HG02938 (cell line): Measurements from ENCODE around the gene ACAP2.
A peak's percentile ranks its signal among the peaks of the same experiment; 100 is the strongest.
"Not testable (repeated sequence)": the region's sequence is repeated elsewhere in the genome, so short reads cannot be mapped to it uniquely, and the experiment has no call there.

ENCODE experiments used
- ATAC-seq: cut with Tn5 transposase; IDR thresholded peaks from one replicate; pipeline ENCODE4 v1.9.1; 2021; ENCODE audit warnings: mild to moderate bottlenecking, moderate library complexity; ENCODE audit not compliant: unreplicated experiment

ACAP2 gene

DNA sequence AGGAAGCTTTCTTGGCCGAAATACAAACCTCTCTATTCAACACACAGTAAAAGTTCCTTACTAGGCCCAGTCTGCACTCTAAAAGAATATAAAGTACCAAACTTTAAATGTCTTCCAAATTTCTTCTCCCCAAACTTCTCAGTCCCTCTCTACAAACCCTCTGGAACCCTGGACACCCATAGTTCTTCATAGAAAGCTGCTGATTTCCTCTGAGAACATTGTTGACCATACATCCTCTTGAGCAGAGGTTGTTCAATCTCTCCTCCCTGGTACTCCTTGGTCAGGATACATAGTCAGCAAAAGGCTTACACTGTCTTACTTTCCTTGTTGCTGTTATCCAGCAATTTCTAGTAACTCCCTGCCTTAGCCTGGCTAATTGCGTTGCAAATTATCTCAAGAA is 3.1 kb upstream of the ACAP2 start:
- ATAC-seq: no peak

DNA sequence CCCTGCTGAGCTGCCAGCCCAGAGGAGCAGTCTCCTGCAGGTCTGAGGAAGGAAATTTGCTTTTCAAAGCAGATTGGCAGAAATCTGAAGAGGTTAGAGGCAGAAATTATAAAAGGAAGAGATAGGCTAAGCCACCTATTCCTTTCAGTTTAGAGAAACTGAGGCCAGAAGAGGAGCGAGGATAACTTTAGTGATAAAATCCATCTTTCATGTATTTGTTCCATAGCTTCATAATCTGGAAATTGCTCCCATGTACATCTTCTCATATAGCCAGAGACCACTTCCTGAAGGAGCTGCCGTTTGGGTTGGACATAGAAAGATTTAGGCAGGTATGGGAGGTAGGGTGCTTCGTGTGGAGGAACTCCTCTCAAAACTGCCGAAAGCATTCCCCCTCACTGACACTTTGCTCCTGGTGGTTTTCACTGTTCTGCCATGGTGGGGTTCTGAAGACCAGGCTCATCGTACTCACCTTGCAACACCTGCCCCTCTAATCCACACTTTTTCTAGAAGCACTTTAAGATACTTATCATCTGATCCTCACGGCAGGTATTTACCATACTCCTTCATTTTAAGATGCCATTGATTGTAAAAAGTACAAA is 670 bp upstream of the ACAP2 start:
- ATAC-seq: no peak

DNA sequence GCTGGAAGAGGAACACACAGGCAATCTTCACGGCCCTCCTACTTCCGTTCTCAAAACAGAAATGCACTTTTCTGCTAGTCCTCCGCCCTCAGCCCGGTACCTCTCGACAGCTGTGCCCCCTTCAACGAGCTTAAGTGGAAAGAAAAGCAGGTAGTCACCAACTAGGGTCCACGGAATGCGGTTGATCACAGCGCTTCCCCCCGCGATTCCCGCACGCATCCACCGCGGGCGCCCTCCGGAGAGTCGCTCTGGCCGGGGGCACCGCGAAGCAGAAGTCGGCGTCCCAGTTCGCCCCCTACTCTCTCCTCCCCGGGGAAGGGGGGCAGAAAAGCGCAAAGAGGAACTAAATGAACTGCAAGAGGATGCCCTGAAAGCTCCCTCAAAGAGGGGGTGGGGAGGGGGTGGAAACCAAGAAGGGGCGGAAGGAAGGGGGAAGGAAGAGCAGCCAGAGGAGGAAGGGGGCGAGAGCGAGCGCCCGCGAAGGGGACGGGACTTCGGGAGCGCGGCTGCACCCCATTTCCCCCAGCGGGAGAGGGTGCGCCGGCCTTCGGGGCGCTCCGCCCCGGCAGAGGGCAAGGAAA is 738 bp downstream of the ACAP2 start:
- ATAC-seq: peak; percentile 8

DNA sequence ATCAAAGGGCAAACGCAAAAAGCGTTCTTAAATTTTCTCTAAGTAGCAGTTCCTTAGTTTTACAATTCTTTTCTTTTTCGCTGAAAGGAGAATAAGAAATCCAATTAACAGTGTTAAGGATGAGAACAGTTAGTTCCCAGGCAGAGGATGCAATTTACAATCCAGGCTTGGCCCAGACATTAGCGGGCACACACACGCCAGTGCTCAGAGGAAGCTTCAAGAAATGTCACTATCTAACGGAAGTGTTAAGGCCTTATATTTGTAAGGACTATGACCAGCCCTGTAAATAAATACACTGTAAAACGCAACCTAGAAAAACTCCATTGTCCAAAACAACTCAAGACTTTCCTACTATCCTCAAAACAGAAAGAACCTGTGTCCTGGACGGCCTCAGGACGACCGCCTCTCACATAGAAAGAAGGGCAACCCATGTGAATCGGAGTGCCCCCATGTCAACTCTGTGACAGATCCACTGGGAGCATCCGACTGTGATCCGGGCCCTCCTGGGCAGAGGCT is 1.3 kb downstream of the ACAP2 start:
- ATAC-seq: no peak

DNA sequence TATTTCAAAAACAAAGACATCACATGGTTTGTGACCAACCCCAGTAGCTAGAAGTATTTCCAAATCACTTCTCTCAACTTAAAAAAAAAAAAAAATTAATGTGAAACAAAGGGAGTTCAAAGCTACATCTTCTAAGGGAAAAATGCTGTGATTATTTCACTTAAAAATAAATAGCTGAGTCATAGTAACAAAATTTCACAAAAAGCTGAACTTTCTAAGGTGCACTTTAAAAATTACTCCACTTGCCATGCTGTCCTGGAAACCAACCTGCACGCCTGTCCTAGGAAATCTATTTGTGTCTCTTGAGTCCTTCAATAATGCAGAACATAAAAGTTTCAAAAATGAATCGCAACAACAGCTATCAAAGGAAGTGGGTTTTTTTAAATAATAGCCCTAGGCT is 1.8 kb downstream of the ACAP2 start:
- ATAC-seq: no peak

DNA sequence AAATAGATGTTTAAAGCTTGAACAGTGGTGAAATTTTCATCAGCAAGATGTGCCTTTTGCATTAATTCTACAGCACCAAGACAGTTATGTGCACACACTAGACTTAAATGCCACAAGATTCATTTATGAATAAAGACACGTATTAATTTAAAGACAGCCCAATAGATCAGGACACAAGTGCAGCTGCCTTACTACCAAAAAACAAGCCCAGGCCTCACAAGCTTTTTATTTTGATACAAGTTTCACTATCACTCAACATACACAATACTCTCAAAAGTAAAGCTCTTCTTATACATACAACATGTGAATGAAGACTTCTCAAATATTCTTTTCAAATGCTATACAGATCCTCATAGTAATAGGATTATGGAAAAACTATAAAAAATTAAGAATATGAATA is 2.4 kb downstream of the ACAP2 start:
- no peak for ATAC-seq

DNA sequence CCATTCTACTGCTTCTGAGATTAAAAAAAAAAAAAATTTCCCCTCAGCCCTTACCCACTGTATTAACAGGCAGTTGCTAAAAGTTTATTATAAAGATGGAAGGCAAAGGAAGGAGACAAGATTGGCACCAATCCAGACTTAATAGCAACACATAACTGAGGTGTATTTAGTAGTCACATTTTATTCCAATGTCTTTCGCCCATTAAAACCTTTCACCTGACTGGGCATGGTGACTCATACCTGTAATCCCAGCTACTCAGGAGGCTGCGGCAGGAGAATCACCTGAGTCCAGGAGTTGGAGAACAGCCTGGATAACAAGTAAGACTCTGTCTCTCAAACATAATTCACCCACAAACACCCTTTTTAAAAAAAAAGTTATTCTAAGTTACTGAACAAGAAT is 4.4 kb downstream of the ACAP2 start:
- ATAC-seq: no peak

DNA sequence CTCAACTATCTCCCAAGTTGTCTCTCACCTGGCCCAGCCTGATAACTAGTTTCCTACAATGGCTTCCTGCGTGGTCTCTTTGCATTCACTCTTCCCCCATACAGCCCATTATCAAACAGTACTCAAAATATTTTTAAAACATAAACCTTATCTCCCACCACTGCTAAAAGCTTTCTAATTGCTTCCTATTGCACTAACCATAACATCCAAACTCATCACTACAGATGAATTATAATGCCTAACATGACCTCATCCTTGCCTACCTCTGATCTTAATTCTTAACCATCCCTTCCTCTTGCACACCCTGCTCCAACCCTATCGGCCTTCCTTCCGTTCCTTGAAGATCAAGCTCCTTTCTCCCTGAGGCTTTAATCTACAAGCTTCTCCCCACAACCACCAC is 17.0 kb downstream of the ACAP2 start:
- ATAC-seq: no peak

DNA sequence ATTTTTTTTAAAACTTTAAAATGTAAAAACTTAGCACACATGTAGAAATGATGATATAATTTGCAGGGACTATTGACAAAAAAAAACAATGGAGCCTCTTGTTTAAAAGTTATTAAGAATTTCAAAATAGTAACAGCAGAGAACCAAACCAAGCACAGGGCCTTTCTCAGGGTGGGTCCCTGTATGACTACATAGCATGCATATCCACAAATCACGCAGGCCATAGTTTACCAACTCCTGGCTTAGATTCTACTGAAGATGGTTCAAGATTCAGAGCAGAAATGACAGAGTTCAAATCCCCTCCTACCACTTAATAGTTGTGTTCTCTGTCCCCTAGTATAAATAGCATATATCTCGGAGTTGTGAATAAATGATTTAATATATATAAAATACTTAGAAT is 19.0 kb downstream of the ACAP2 start:
- ATAC-seq: no peak

DNA sequence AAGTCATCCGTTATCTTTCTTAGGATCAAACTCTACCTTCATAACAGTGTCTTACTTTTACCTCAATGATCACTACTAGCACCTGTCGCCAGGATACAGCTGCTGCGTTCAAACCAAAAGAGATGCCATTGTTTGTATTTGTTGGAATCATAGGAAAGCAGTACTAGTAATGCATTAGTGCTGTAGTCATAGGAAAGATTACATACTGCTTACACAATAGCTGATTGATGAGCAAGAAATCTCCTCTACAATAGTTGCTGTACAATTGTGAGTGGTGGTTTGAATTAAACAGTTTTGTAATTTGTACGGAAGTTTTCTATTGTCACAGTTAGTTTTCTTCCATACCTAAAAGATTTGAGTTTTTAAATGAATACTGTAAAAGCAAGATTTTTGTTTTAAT is 21.4 kb downstream of the ACAP2 start:
- no peak for ATAC-seq

DNA sequence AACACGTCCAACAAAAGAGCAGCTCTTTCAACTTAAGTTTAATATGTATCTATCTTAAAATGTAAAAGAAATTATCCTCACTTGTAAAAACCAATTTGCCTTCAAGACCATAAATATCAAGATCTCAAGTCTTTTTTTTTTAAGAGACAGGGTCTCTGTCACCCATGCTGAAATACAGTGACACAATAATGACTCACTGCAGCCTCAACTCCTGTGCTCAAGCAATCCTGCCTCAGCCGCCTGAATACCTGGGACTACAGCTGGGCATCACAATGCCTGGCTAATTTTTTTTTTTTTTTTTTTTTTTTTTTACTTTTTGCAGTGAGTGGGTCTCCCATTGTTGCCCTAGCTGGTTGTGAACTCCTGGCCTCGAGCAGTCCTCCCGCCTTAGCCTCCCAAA is 26.0 kb downstream of the ACAP2 start:
- ATAC-seq: no peak

DNA sequence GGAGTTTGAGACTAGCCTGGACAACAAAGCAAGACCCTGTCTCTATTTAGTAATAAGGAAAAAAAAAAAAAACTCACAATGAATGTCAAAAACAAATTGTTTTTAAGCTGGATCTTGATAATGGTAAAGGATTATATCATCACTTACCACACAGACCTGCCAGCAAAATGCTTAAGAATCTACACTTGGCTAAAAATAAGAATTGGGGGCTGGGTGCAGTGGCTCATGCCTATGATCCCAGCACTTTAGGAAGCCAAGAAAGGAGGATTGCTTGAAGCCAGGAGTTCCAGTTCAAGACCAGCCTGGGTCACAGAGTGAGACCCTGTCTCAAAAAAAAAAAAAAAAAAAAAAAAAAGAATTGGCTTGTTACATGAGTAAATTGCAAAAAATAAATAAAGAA is 31.0 kb downstream of the ACAP2 start:
- no peak for ATAC-seq

DNA sequence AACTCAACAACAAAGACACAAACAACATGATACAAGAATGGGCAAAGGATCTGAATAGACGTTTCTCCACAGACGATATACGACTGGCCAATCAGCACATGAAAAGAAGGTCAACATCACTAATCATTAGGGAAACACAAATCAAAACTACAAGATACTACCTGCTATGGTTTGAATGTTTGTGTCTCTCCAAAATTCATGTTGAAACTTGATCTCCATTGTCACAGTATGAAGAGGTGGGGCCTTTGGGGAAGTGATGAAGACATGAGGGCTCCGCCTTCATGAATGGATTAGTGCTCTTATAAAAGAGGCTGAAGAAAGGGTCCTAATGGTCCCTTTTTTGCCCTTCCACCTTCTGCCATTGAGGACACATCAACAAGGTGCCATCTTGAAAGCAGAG is 32.3 kb downstream of the ACAP2 start:
- ATAC-seq: no peak

DNA sequence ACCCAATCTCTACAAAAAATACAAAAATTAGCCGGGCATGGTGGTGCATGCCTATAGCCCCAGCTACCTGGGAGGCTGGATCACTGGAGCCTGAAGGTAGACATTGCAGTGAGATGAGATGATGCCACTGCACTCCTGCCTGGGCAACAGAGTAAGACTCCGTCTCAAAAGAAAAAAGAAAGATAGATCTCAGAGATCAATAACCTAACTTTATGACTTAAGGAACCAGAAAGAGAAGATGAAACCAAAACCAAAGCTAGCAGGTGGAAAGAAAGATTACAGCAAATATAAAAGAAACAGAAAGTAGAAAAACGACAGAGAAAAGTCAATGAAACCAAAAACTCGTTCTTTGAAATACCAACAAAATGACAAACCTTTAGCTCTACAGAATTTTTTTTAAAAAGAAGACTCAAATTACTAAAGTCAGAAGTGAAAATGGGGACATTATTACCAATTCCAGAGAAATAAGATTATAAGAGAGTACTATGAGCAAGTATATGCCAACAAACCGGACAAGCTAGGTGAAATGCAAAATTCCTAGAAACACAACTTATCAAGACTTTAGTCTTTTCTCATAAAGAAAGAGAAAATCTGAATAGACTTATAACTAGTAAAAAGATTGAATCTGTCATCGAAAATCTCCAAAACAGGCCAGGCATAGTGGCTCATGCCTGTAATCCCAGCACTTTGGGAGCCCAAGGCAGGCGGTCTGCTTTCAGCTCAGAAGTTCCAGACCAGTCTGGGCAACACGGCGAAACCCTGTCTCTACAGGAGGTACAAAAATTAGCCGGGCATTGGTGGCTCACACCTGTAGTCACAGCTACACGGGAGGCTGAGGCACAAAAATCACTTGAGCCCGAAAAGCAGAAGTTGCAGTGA is 35.0 kb downstream of the ACAP2 start:
- no peak for ATAC-seq

DNA sequence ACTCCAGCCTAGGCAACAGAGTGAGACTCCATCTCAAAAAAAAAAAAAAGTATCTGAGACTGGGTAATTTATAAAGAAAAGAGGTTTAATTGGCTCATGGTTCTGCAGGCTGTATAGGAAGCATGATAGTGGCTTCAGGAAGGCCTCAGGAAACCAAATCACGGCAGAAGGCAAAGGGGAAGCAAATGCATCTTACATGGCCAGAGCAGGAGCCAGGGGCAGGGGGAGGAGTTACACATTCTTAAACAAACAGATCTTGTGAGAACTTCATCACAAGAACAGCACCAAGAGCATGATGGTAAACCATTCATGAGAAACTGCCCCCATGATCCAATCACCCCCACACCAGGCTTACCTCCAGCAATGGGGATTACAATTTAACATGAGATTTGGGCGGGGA is 37.2 kb downstream of the ACAP2 start:
- ATAC-seq: no peak

DNA sequence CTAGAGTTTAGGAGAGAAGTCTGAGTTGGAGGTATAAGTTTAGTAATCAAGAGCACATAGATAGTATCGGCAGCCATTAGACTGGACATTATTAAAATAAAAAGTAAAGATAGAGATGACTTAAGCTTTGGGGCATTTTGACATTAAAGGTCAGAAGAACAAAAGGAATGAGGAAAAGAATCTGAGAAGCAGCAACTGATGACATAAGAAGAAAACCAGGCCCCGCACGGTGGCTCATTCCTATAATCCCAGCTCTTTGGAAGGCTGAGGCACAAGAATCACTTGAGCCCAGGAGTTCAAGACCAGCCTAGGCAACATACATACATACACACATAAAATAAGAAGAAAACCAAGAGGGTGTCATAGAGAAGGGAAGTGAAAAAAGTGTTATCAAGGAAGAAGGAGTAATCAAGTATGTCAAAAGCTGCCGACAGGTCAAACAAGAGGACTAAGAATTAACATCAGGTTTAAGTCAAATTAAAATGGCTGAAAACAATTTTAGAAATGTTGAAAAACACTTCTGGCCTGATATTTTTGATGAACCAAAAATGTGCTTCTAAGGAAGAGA is 38.9 kb downstream of the ACAP2 start:
- ATAC-seq: no peak

DNA sequence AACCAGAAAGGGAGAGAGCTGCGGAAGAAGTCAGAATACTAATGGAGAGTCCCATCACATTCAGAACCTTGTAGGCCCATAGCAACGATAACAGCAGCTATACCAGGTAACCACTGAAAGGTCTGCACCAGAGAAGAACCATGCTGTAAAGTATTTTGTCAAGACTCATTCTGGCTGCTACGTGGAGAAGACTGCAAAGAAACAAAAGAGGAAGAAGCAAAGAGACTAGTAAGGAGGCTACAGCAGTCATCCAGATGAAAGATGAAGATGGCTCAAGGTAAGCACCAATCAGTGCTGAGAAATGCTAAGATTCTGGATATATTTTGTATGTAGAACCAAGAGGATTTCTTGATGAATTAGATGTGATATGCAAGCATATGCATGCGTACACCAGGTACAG is 39.6 kb downstream of the ACAP2 start:
- ATAC-seq: no peak

DNA sequence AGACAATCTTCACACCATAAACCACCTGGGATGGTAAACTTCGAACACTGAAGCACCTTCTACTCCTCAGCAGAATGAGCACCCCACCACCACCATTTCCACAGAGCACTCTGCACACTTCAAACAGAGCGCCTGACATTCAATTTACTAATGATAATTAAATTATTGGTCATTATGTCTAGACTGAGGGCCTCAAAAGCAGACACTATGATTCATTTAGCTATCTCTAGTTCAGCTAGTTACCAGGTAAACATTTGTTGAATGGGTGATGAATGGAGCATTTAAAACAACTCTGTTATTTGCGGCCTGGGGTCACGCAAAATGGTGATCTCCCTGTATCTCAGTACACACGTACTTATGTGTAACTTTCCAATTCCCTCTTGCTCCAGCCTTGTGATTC is 40.9 kb downstream of the ACAP2 start:
- ATAC-seq: no peak

DNA sequence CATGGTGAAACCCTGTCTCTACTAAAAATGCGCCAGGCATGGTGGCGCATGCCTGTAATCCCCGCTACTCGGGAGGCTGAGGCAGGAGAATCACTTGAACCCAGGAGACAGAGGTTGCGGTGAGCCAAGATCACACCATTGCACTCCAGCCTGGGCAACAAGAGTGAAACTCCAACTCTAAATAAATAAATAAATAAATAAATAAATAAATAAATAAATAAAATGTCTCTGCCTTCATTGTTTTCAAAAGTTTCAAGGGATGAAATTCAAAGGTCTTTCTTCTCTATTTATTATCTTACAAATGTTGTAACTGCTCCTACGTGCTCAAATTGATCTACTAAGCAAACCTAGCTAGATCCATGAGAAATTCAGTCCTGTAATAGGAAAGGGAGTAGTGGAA is 44.4 kb downstream of the ACAP2 start:
- ATAC-seq: not testable (repeated sequence)

DNA sequence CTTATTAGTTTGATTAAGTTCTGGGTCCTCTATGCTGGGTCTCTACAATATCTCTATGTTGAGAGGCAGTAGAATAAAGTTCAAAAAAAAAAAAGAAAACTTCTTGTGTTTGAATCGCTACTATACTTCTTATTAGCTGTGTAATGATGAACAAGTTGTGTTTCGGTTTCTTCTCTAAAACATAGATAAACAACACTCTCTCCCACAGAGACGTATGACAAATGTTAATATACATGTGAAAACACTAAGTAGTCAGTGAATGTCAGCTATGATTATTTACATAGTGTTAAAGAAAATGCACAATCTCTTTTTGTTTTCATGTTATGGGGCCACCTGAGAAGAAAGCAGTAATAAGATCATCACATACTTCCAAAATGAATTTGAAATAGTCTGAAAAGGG is 45.3 kb downstream of the ACAP2 start:
- ATAC-seq: no peak

DNA sequence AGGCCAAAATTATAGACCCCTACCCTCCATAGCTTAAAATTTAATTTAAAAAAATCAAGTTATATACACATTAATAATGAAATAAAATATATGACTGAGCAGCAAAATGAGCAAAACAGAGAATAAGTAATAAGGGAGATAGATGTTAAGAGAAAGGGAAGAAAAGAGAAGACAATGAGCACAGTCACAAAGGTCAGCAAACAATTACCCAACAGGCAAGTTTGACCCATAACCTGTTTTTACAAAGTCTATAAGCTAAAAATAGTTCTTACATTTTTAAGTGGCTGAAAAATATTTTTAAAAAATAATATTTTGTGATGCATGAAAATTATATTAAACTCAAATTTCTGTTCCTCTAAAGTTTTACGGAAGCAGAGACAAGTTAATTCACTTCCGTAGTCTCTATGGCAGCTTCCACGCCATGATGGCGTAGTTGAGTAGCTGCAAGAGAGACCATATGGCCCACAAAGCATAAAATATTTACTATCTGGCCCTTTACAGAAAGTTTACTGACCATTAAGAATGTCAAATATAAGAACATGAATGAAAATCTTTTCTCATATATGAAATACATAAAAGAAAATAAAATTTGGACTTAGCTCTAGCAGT is 47.5 kb downstream of the ACAP2 start:
- ATAC-seq: no peak
